Spinal cord (tissue), 10 donors: ENCODE results near the gene NAA38. TPM values are rescaled to one million over a fixed set of nuclear protein-coding genes. Genes with fewer than 3 reads are reported as not detected.
A peak's percentile ranks its signal among the peaks of the same experiment; 100 is the strongest.
"Not testable (repeated sequence)": the region's sequence is repeated elsewhere in the genome, so short reads cannot be mapped to it uniquely, and the experiment has no call there.

Experiments
- DNase-seq, 6 donors: peaks; one replicate each; pipeline versions ENCODE4 v3.0.0 to v3.0.0-alpha.2; 2013 to 2015; ENCODE audit warnings: low spot score in 6 of 6, low read depth in 4 of 6
- H3K27ac ChIP-seq: one replicate; pipeline ENCODE4 v1.5.1; 2013; ENCODE audit warnings: low read depth, low read length, control low read depth
- H3K27me3 ChIP-seq: one replicate; pipeline ENCODE4 v1.6.1; 2013; ENCODE audit warnings: low read length; ENCODE audit not compliant: control insufficient read depth, insufficient read depth
- H3K36me3 ChIP-seq: one replicate; pipeline ENCODE4 v1.6.1; 2013; ENCODE audit warnings: low read length; ENCODE audit not compliant: control insufficient read depth, insufficient read depth
- H3K4me1 ChIP-seq: one replicate; pipeline ENCODE4 v1.6.1; 2013; ENCODE audit warnings: low read length; ENCODE audit not compliant: control insufficient read depth, insufficient read depth
- H3K4me3 ChIP-seq: one replicate; pipeline ENCODE4 v1.5.1; 2013; ENCODE audit warnings: low read depth, low read length, control low read depth
- H3K9me3 ChIP-seq: one replicate; pipeline ENCODE4 v1.6.1; 2013; ENCODE audit warnings: low read length; ENCODE audit not compliant: control insufficient read depth, insufficient read depth
- WGBS: methylation state at CpG from one replicate; pipeline ENCODE4 v1.1.5; 2013; ENCODE audit warnings: missing lambda C conversion rate; ENCODE audit not compliant: insufficient coverage; 5-methylcytosine and 5-hydroxymethylcytosine counted together
- polyA plus RNA-seq, 2 donors: library from polyadenylated mRNA; unstranded; fragments of 120-200 nt; gene quantifications; one replicate each; pipeline ENCODE4 v1.2.1, GENCODE V29; 2013; ENCODE audit not compliant: insufficient read length in 2 of 2
- small RNA-seq: library from RNA; depleted of rRNA; stranded (forward); fragments of <200 nt; gene quantifications from one replicate; pipeline ENCODE3, GENCODE V24; 2014; ENCODE audit warnings: low replicate concordance
- total RNA-seq, 2 donors: library from RNA; depleted of rRNA in 1 of 2; stranded (reverse); fragments of 120-200 nt in 1 of 2; fragments of >200 nt in 1 of 2; gene quantifications; one replicate each; pipeline versions ENCODE4 v1.2.3 to v1.2.4, GENCODE V29; 2013 to 2014
- donor health status: healthy.

NAA38 gene
- total and polyA plus RNA-seq, 4 donors, result 46.4 to 167 (median 104) TPM

DNA sequence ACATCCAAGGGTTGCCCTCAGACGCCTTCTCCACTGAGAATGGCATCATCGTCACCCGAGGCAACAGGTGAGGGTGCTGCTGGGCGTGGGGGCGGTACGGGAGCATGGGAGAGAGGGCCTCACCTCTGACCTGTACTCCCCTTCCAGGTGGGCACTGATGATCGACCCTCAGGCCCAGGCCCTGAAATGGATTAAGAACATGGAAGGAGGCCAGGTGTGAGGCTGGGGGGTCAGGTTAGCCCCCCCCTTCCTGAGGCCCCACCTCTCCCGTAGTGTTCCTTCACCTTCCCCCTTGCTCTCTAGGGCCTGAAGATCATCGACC, 39.8 kb downstream of the NAA38 start:
- 93% methylated on average over 8 of the region's 9 CpGs for WGBS
- H3K27me3 ChIP-seq, result no peaks in the 10 kb centered on the region
- DNase-seq, result no peak
- no peak overlapping the region for H3K27ac ChIP-seq
- H3K36me3 ChIP-seq, result peaks cover 3% of the 10 kb centered on the region
- H3K4me1 ChIP-seq, result no peaks in the 10 kb centered on the region
- no peaks in the 10 kb centered on the region for H3K9me3 ChIP-seq
- no peak overlapping the region for H3K4me3 ChIP-seq

DNA sequence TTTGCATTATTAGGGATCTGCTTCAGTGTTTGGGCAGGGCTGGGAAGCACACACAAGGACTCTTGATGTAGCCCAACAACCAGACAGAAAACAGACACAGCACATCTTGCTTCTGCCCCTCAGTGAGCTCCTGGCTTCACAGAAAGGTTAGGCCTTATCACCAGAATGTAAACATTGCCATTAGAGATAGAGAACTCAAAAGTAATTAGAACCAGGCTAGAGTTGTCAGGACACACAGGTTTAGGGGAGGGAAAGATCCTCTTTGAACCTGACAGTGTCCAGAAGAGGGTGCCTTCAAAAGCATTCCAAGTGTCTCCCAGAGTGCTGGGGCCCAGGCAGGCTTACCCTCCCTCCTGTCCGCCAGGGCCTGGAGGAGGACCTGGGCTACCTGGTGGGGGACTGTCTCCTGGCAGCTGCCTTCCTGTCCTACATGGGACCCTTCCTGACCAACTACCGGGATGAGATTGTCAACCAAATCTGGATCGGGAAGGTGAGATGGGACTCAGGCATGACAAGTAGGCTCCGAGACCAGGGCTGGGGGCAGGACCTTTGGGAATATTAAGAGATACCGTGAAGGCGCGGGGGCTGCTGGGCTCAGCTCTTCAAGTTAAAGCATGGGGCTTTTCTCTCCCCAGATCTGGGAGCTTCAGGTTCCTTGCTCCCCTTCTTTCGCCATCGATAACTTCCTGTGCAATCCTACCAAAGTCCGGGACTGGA, 40.3 kb downstream of the NAA38 start:
- DNase-seq, result no peak

DNA sequence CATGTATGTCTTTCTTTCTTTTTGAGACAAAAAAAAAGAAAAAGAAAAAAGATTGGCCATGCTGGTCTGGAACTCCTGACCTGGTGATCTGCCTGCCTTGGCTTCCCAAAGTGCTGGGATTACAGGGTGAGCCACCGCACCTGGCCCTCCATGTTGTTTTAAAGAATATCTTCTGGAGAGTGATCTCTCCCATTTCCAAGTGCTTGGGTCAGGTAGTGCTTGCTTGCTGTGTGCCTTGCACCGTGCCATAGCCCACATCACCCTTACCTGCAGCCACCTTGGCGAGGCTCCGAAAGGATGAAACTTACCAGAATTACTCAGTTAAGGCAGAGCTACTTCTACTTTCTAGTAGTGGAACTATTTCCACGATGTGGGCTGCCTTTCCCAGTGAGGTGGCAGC, 42.4 kb downstream of the NAA38 start:
- Histone ChIP-seq H3K4me1 (no peaks in the 10 kb centered on the region), H3K9me3 (no peaks in the 10 kb centered on the region), H3K27ac (no peak overlapping the region), H3K4me3 (no peak overlapping the region), H3K27me3 (no peaks in the 10 kb centered on the region), H3K36me3 (peaks cover 3% of the 10 kb centered on the region)
- no peak for DNase-seq
- WGBS, result 88% methylated on average over 3 of the region's 5 CpGs

More for the DNA sequence above, 40.3 kb downstream of the NAA38 start:
- 92% methylated on average over 10 of the region's 10 CpGs for WGBS
- Histone ChIP-seq H3K27ac (no peak overlapping the region), H3K36me3 (peaks cover 3% of the 10 kb centered on the region), H3K4me3 (no peak overlapping the region), H3K4me1 (no peaks in the 10 kb centered on the region), H3K27me3 (no peaks in the 10 kb centered on the region), H3K9me3 (no peaks in the 10 kb centered on the region)

DNA sequence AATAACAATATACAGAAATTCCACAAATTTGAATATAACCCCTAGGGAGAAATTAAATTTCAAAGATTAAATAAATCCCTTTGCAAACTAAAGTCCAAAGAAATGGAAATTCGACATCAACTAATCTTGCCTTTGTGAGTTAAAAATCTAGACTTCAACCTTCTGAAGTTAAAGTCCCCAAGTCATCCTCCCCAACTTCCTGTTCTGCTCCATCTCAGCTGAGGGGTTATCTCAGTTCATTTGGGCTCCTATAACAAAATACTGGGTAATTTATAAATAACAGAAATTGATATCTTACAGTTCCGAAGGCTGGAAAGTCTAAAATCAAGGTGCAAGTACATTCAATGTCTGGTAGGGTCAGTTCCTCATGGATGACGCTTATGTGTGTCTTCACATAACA, 46.1 kb downstream of the NAA38 start:
- no peaks in the 10 kb centered on the region for H3K27me3 ChIP-seq
- H3K9me3 ChIP-seq, result no peaks in the 10 kb centered on the region
- no peak overlapping the region for H3K4me3 ChIP-seq
- 80% methylated on average over 1 of the region's 3 CpGs for WGBS
- no peaks in the 10 kb centered on the region for H3K4me1 ChIP-seq
- no peak overlapping the region for H3K27ac ChIP-seq
- peaks cover 3% of the 10 kb centered on the region for H3K36me3 ChIP-seq
- no peak for DNase-seq

DNA sequence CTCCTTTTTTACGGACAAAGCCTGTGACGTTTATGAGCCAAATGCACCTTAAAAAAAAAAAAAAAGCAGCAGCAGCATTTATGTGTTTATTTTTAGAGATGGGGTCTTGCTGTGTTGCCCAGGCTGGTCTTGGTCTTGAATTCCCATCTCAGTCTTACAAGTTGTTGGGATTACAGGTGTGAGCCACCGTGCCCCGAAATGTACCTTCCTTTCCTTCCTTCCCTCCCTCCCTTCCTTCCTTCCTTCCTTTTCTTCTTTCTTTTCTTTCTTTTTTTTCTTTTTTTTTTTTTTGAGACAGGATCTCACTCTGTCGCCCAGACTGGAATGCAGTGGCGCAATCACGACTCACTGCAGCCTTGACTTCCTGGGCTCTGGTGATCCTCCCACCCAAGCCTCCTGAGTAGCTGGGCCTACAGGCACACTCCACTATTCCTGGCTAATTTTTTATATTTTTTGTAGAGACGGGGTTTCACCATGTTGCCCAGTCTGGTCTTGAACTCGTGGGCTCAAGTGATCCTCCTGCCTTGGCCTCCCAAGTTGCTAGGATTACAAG, 47.5 kb downstream of the NAA38 start:
- H3K4me3 ChIP-seq, H3K27ac ChIP-seq, DNase-seq, H3K4me1 ChIP-seq, H3K27me3 ChIP-seq, H3K36me3 ChIP-seq, H3K9me3 ChIP-seq: not testable (repeated sequence)
- WGBS, result 90% methylated on average over 5 of the region's 9 CpGs

DNA sequence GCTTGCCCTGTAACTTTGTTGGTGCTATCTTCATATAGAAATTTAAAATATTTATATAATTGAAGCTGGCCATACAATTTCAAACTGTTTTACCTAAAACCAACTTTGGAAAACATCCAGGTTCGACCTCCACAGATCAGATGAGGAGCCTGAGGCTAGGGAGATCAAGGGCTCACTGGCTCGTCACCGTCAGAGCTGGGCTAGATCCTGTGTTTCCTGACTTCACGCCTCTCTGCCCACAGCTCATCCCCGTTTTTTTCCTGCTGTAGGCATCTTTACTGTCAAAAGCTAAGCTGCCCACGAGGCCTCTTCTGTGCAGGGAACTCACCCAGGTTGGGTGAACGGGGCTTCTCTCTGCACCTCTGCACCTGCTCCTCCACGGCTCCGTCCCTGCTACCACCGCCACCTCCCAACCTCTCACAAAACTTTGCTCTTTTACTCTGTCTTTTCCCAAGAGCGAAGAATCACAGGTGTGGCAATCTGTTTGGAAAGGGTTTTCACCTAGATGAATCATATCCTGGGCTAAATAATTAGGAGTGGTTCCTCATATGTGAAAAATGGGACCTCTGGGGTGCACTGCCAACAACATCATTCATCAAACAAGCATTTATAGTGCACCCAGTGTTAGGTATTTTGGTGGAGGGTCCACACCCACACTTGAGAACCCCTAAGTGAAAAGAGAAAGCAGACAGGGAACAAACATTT, 48.1 kb downstream of the NAA38 start:
- Histone ChIP-seq H3K27ac (no peak overlapping the region), H3K9me3 (no peaks in the 10 kb centered on the region), H3K27me3 (no peaks in the 10 kb centered on the region), H3K36me3 (peaks cover 3% of the 10 kb centered on the region), H3K4me1 (no peaks in the 10 kb centered on the region), H3K4me3 (no peak overlapping the region)
- WGBS, result 67% methylated on average over 7 of the region's 11 CpGs
- no peak for DNase-seq

DNA sequence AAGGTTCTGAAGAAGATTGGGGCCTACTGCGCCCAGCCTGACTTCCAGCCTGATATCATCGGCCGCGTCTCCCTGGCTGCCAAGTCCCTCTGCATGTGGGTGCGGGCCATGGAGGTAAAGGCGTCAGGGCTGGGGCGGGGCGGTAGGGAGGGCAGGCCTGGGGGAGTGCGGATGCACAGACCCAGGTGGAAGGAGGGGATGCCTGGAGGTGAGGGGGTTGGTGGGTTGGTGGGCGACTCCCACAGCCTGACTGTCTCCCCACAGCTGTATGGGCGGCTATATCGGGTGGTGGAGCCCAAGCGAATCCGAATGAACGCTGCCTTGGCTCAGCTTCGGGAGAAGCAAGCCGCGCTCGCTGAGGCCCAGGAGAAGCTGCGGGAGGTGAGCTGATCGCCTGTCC, 50.2 kb downstream of the NAA38 start:
- no peaks in the 10 kb centered on the region for H3K9me3 ChIP-seq
- H3K4me1 ChIP-seq, result no peaks in the 10 kb centered on the region
- no peak overlapping the region for H3K27ac ChIP-seq
- no peak for DNase-seq
- peaks cover 3% of the 10 kb centered on the region for H3K36me3 ChIP-seq
- WGBS, result 87% methylated on average over 20 of the region's 21 CpGs
- H3K4me3 ChIP-seq, result no peak overlapping the region
- no peaks in the 10 kb centered on the region for H3K27me3 ChIP-seq

Small RNAs within 50 kb of the gene (small RNA-seq; reads per million reads assigned to genes)
- gene SCARNA21, result 24.6 reads per million, percentile 97 among the genes with 10 or more reads in this experiment

Other genes with a start within 250 kb of the NAA38 start
- gene FXR2, start 242.7 kb downstream of the NAA38 start, total RNA-seq, result 10 to 100 TPM; 35.4 to 59.3 TPM
- 10 to 100 TPM; 54.1 to 66.8 TPM for gene FXR2, start 242.7 kb downstream of the NAA38 start, polyA plus RNA-seq
- gene SAT2, start 229.7 kb downstream of the NAA38 start, total RNA-seq, result 100 to 1,000 TPM in 1 of 2 donors, 10 to 100 TPM in 1; 33.5 to 124 TPM
- gene SAT2, start 229.7 kb downstream of the NAA38 start, polyA plus RNA-seq, result 100 to 1,000 TPM in 1 of 2 donors, 10 to 100 TPM in 1; 97.8 to 108 TPM
- 1 to 10 TPM in 1 of 2 donors, under 1 TPM in 1; 0.20 to 1.5 TPM for gene SHBG, start 227.4 kb downstream of the NAA38 start, total RNA-seq
- gene SHBG, start 227.4 kb downstream of the NAA38 start, polyA plus RNA-seq, result 1 to 10 TPM; 1.0 to 2.7 TPM
- gene ATP1B2, start 206.6 kb downstream of the NAA38 start, total RNA-seq, result 10 to 100 TPM; 29.1 to 46.7 TPM
- 100 to 1,000 TPM; 301 to 332 TPM for gene ATP1B2, start 206.6 kb downstream of the NAA38 start, polyA plus RNA-seq
- 10 to 100 TPM; 12.1 to 17.2 TPM for gene TP53, start 170.1 kb downstream of the NAA38 start, total RNA-seq
- gene TP53, start 170.1 kb downstream of the NAA38 start, polyA plus RNA-seq, result 10 to 100 TPM; 32.3 to 36.8 TPM
- 10 to 100 TPM in 1 of 2 donors, 1 to 10 TPM in 1; 4.9 to 13.4 TPM for gene WRAP53, start 169.1 kb downstream of the NAA38 start, total RNA-seq
- gene WRAP53, start 169.1 kb downstream of the NAA38 start, polyA plus RNA-seq, result 10 to 100 TPM; 17.7 to 17.9 TPM
- 10 to 100 TPM; 18.7 to 39.9 TPM for gene EFNB3, start 152.4 kb downstream of the NAA38 start, total RNA-seq
- 100 to 1,000 TPM; 205 to 243 TPM for gene EFNB3, start 152.4 kb downstream of the NAA38 start, polyA plus RNA-seq
- gene DNAH2, start 139.8 kb downstream of the NAA38 start, total RNA-seq, result 1 to 10 TPM; 1.3 to 2.8 TPM
- 1 to 10 TPM; 3.1 to 3.2 TPM for gene DNAH2, start 139.8 kb downstream of the NAA38 start, polyA plus RNA-seq
- 10 to 100 TPM in 1 of 2 donors, 1 to 10 TPM in 1; 9.6 to 11.2 TPM for gene KDM6B, start 23.3 kb downstream of the NAA38 start, total RNA-seq
- gene KDM6B, start 23.3 kb downstream of the NAA38 start, polyA plus RNA-seq, result 10 to 100 TPM; 29.8 to 34.0 TPM
- 10 to 100 TPM in 1 of 2 donors, 1 to 10 TPM in 1; 2.7 to 27.6 TPM for gene TMEM88, start 2.5 kb downstream of the NAA38 start, total RNA-seq
- 10 to 100 TPM; 12.1 to 15.0 TPM for gene TMEM88, start 2.5 kb downstream of the NAA38 start, polyA plus RNA-seq
- 10 to 100 TPM in 1 of 2 donors, 1 to 10 TPM in 1; 8.2 to 21.9 TPM for gene CYB5D1, start 444 bp upstream of the NAA38 start, total RNA-seq
- gene CYB5D1, start 444 bp upstream of the NAA38 start, polyA plus RNA-seq, result 10 to 100 TPM; 20.1 to 21.0 TPM
- 100 to 1,000 TPM in 1 of 2 donors, 10 to 100 TPM in 1; 87.0 to 100 TPM for gene CHD3, start 31.2 kb upstream of the NAA38 start, total RNA-seq
- 100 to 1,000 TPM; 154 to 188 TPM for gene CHD3, start 31.2 kb upstream of the NAA38 start, polyA plus RNA-seq
- gene RNF227, start 58.7 kb upstream of the NAA38 start, total RNA-seq, result 1 to 10 TPM; 3.8 to 4.7 TPM
- gene RNF227, start 58.7 kb upstream of the NAA38 start, polyA plus RNA-seq, result 1 to 10 TPM; 6.0 to 6.7 TPM
- 1 to 10 TPM; 3.2 to 4.8 TPM for gene KCNAB3, start 72.3 kb upstream of the NAA38 start, total RNA-seq
- 10 to 100 TPM; 25.9 to 33.6 TPM for gene KCNAB3, start 72.3 kb upstream of the NAA38 start, polyA plus RNA-seq
- gene TRAPPC1, start 74.4 kb upstream of the NAA38 start, total RNA-seq, result 10 to 100 TPM; 21.5 to 31.5 TPM
- gene TRAPPC1, start 74.4 kb upstream of the NAA38 start, polyA plus RNA-seq, result 100 to 1,000 TPM; 170 to 177 TPM
- gene CNTROB, start 74.6 kb upstream of the NAA38 start, total RNA-seq, result 10 to 100 TPM; 14.4 to 25.9 TPM
- 10 to 100 TPM; 45.1 to 59.5 TPM for gene CNTROB, start 74.6 kb upstream of the NAA38 start, polyA plus RNA-seq
- under 1 TPM; 0.10 to 0.39 TPM for gene GUCY2D, start 145.1 kb upstream of the NAA38 start, total RNA-seq
- gene GUCY2D, start 145.1 kb upstream of the NAA38 start, polyA plus RNA-seq, result 1 to 10 TPM in 1 of 2 donors, under 1 TPM in 1; 0.84 to 2.3 TPM
- under 1 TPM; 0.06 to 0.10 TPM for gene ALOX15B, start 181.5 kb upstream of the NAA38 start, total RNA-seq
- under 1 TPM; 0.13 to 0.26 TPM for gene ALOX15B, start 181.5 kb upstream of the NAA38 start, polyA plus RNA-seq
- gene ALOX12B, start 230.2 kb upstream of the NAA38 start, total RNA-seq, result under 1 TPM in 1 of 2 donors, not detected in 1; 0.30 TPM
- 1 to 10 TPM in 1 of 2 donors, under 1 TPM in 1; 0.60 to 1.1 TPM for gene ALOX12B, start 230.2 kb upstream of the NAA38 start, polyA plus RNA-seq